H1 (cell line): ENCODE results near the gene ADA. TPM values are rescaled to one million over a fixed set of nuclear protein-coding genes. Genes with fewer than 3 reads are reported as not detected.

Source experiments
- CTCF ChIA-PET: fragments of 300-600 bp; sonication (Branson Sonifier 250); formaldehyde crosslinking; loops from one replicate; lab custom pipeline; 2021; ENCODE audit not compliant: partially characterized antibody; lab: Charles Lee
- POLR2A ChIA-PET: fragments of 300-600 bp; sonication (Branson Sonifier 250); formaldehyde crosslinking; loops from one replicate; lab custom pipeline; 2021; ENCODE audit warnings: inconsistent platforms; ENCODE audit not compliant: partially characterized antibody; lab: Charles Lee
- DNase-seq, 2 experiments: peaks; one replicate each; pipeline versions ENCODE4 v3.0.0 to v3.0.0-alpha.2; 2010 to 2022; ENCODE audit warnings: low spot score in 2 of 2, low read depth in 1 of 2, mixed read lengths in 1 of 2
- FAIRE-seq: peaks from 2 replicates; lab custom pipeline; 2011; peaks lifted over from hg19 to GRCh38; lab: Jason Lieb, UNC
- H2AFZ ChIP-seq: 2 replicates; pipeline ENCODE4 v1.8.1; 2012; ENCODE audit warnings: low read length, inconsistent platforms
- H2AK5ac ChIP-seq: 2 replicates; pipeline ENCODE4 v1.6.1; 2013; ENCODE audit warnings: low read depth, low read length
- H2BK120ac ChIP-seq: replicated peaks from 2 replicates; pipeline ENCODE3; 2013; ENCODE audit warnings: low read depth, low read length, inconsistent platforms
- H2BK12ac ChIP-seq: 2 replicates; pipeline ENCODE4 v1.6.1; 2013; ENCODE audit warnings: low read depth, low read length
- H2BK15ac ChIP-seq: 2 replicates; pipeline ENCODE4 v1.6.1; 2013; ENCODE audit warnings: low read length
- H2BK20ac ChIP-seq: 2 replicates; pipeline ENCODE4 v1.6.1; 2013; ENCODE audit warnings: low read length
- H2BK5ac ChIP-seq: 2 replicates; pipeline ENCODE4 v1.6.1; 2013; ENCODE audit warnings: low read depth, low read length
- H3K14ac ChIP-seq: 2 replicates; pipeline ENCODE4 v1.6.1; 2013; ENCODE audit warnings: inconsistent platforms; ENCODE audit not compliant: insufficient read length
- H3K18ac ChIP-seq: 2 replicates; pipeline ENCODE4 v1.6.1; 2013; ENCODE audit warnings: low read length; ENCODE audit errors: extremely low read depth
- H3K23ac ChIP-seq: 2 replicates; pipeline ENCODE4 v1.6.1; 2013; ENCODE audit warnings: inconsistent platforms; ENCODE audit not compliant: insufficient read length
- H3K23me2 ChIP-seq: 2 replicates; pipeline ENCODE4 v1.6.1; 2013; ENCODE audit warnings: low read depth, low read length
- H3K27ac ChIP-seq: 2 replicates; pipeline ENCODE4 v1.6.1; 2011; ENCODE audit warnings: low read depth, low read length, inconsistent platforms
- H3K27me3 ChIP-seq, 4 experiments: replicated peaks in 1 of 4; 1 replicate in 1 of 4; 2 replicates in 3 of 4; pipeline versions ENCODE4 v1.6.1 to v1.8.1; 2011 to 2013; ENCODE audit warnings: low read length in 3 of 4, mild to moderate bottlenecking in 3 of 4, inconsistent platforms in 2 of 4, mixed read lengths in 2 of 4, moderate library complexity in 1 of 4; ENCODE audit not compliant: control insufficient read depth in 3 of 4, insufficient read depth in 3 of 4; ENCODE audit errors: extremely low read depth in 1 of 4
- H3K36me3 ChIP-seq, 4 experiments: 2 replicates each; pipeline versions ENCODE4 v1.6.1 to v1.8.1; 2011 to 2013; ENCODE audit warnings: mild to moderate bottlenecking in 4 of 4, low read length in 3 of 4, moderate library complexity in 2 of 4, control low read depth in 1 of 4, inconsistent platforms in 1 of 4; ENCODE audit not compliant: insufficient read depth in 4 of 4, control insufficient read depth in 2 of 4
- H3K4ac ChIP-seq: replicated peaks from 2 replicates; pipeline ENCODE3; 2013; ENCODE audit warnings: low read length, low read depth, mixed read lengths, inconsistent platforms; ENCODE audit not compliant: insufficient read length
- H3K4me1 ChIP-seq, 4 experiments: replicated peaks in 1 of 4; 1 replicate in 1 of 4; 2 replicates in 3 of 4; pipeline versions ENCODE4 v1.6.1 to v1.8.1; 2011 to 2013; ENCODE audit warnings: low read length in 3 of 4, inconsistent platforms in 2 of 4, mixed read lengths in 1 of 4; ENCODE audit not compliant: insufficient read depth in 4 of 4, control insufficient read depth in 3 of 4
- H3K4me2 ChIP-seq, 2 experiments: 2 replicates each; pipeline versions ENCODE4 v1.6.1 to v1.8.1; 2011 to 2013; ENCODE audit warnings: low read depth in 2 of 2, low read length in 2 of 2, control low read depth in 1 of 2, inconsistent platforms in 1 of 2, mild to moderate bottlenecking in 1 of 2; ENCODE audit not compliant: insufficient read depth in 1 of 2
- H3K4me3 ChIP-seq, 4 experiments: fragments of 200-600, 300-600 bp in 1 of 4; sonication (generic), shearing (Covaris generic), sonication (Bioruptor Twin) in 1 of 4; 2 replicates each; pipeline versions ENCODE4 v1.5.1 to v1.8.1; 2011 to 2016; ENCODE audit warnings: low read length in 4 of 4, low read depth in 3 of 4, control low read depth in 2 of 4, inconsistent platforms in 2 of 4, mild to moderate bottlenecking in 2 of 4, mixed read lengths in 1 of 4, moderate library complexity in 1 of 4; ENCODE audit not compliant: insufficient read depth in 2 of 4; ENCODE audit errors: extremely low read depth in 1 of 4
- H3K56ac ChIP-seq: replicated peaks from 2 replicates; pipeline ENCODE3; 2013; ENCODE audit warnings: low read depth, mild to moderate bottlenecking, mixed read lengths, low read length, inconsistent platforms; ENCODE audit not compliant: insufficient read length
- H3K79me1 ChIP-seq: 2 replicates; pipeline ENCODE4 v1.6.1; 2013; ENCODE audit warnings: low read depth, low read length, control low read depth
- H3K79me2 ChIP-seq, 2 experiments: 2 replicates each; pipeline versions ENCODE4 v1.6.1 to v1.8.1; 2012 to 2013; ENCODE audit warnings: low read length in 2 of 2, mild to moderate bottlenecking in 2 of 2, inconsistent platforms in 1 of 2; ENCODE audit not compliant: insufficient read depth in 2 of 2, control insufficient read depth in 1 of 2
- H3K9ac ChIP-seq, 4 experiments: replicated peaks in 1 of 4; 1 replicate in 1 of 4; 2 replicates in 3 of 4; pipeline versions ENCODE4 v1.6.1 to v1.8.1; 2011 to 2013; ENCODE audit warnings: low read depth in 3 of 4, low read length in 3 of 4, control low read depth in 2 of 4, mild to moderate bottlenecking in 2 of 4, moderate library complexity in 2 of 4, inconsistent platforms in 1 of 4; ENCODE audit errors: extremely low read depth in 1 of 4
- H3K9me3 ChIP-seq, 2 experiments: 2 replicates each; pipeline versions ENCODE4 v1.6.1 to v1.8.1; 2012 to 2013; ENCODE audit warnings: mild to moderate bottlenecking in 2 of 2, moderate library complexity in 2 of 2, control low read depth in 1 of 2, inconsistent platforms in 1 of 2, low read depth in 1 of 2, low read length in 1 of 2, mixed read lengths in 1 of 2; ENCODE audit not compliant: insufficient read depth in 2 of 2
- H4K20me1 ChIP-seq, 2 experiments: replicated peaks in 1 of 2; 2 replicates each; pipeline versions ENCODE3 to v1.8.1; 2011 to 2013; ENCODE audit warnings: inconsistent platforms in 2 of 2, low read length in 2 of 2, mild to moderate bottlenecking in 1 of 2; ENCODE audit not compliant: insufficient read depth in 2 of 2, control insufficient read depth in 1 of 2
- H4K5ac ChIP-seq: 2 replicates; pipeline ENCODE4 v1.6.1; 2013; ENCODE audit warnings: low read length, low read depth, mixed read lengths, inconsistent platforms; ENCODE audit not compliant: insufficient read length
- H4K8ac ChIP-seq: 2 replicates; pipeline ENCODE4 v1.8.0; 2013; ENCODE audit warnings: mild to moderate bottlenecking, moderate library complexity, low read length, inconsistent platforms; ENCODE audit not compliant: insufficient read depth; ENCODE audit errors: extremely low read depth
- H4K91ac ChIP-seq: replicated peaks from 2 replicates; pipeline ENCODE3; 2013; ENCODE audit warnings: low read length, mixed read lengths, inconsistent platforms; ENCODE audit not compliant: insufficient read length
- CEBPB ChIP-seq: IDR thresholded peaks from 2 replicates; pipeline ENCODE4 v1.6.1; 2012; ENCODE audit warnings: low read depth, low read length
- CHD2 ChIP-seq: IDR thresholded peaks from 2 replicates; pipeline ENCODE4 v1.6.1; 2012; ENCODE audit warnings: low read length, improper control_type of control experiment
- HDAC6 ChIP-seq: IDR thresholded peaks from one replicate; pipeline ENCODE4 v1.7.1; 2012; ENCODE audit warnings: low read depth, mild to moderate bottlenecking, inconsistent platforms, low read length, moderate library complexity
- JUND ChIP-seq: IDR thresholded peaks from 2 replicates; pipeline ENCODE4 v1.6.1; 2011; ENCODE audit warnings: mild to moderate bottlenecking, improper control_type of control experiment, low read length
- PHF8 ChIP-seq: fragments of 200-600 bp; sonication (generic); conservative IDR thresholded peaks from 2 replicates; pipeline ENCODE4 v1.7.1; 2012; ENCODE audit warnings: low read depth, mild to moderate bottlenecking, inconsistent platforms, low read length, moderate library complexity
- POLR2AphosphoS5 ChIP-seq: IDR thresholded peaks from 2 replicates; pipeline ENCODE4 v1.6.1; 2011; ENCODE audit warnings: low read depth, low read length
- TAF1 ChIP-seq: IDR thresholded peaks from 2 replicates; pipeline ENCODE4 v1.6.1; 2011; ENCODE audit warnings: mild to moderate bottlenecking, low read depth, low read length
- YY1 ChIP-seq: IDR thresholded peaks from 2 replicates; pipeline ENCODE4 v1.6.1; 2011; ENCODE audit warnings: low read depth, mild to moderate bottlenecking, low read length
- WGBS, 2 experiments: shearing (Covaris generic) in 1 of 2; methylation state at CpG; one replicate each; pipeline versions ENCODE4 v1.1.6 to v1.1.7; 2013 to 2015; ENCODE audit warnings: low lambda C conversion rate in 2 of 2, mixed read lengths in 2 of 2, inconsistent platforms in 1 of 2, low coverage in 1 of 2, missing lambda C conversion rate in 1 of 2; ENCODE audit not compliant: insufficient replicate concordance in 2 of 2, insufficient coverage in 1 of 2, insufficient read length in 1 of 2; ENCODE audit errors: extremely low coverage in 1 of 2, missing lambda C conversion rate in 1 of 2; 5-methylcytosine and 5-hydroxymethylcytosine counted together
- polyA plus RNA-seq, 7 experiments: library from polyadenylated mRNA; depleted of rRNA in 3 of 7; stranded (reverse) in 5 of 7; unstranded in 2 of 7; fragments of >200 nt in 5 of 7; fragments of 200-250 nt in 2 of 7; gene quantifications; 1 replicate in 5 of 7; 2 replicates in 1 of 7; 4 replicates in 1 of 7; pipeline versions ENCODE4 v1.2.1 to v1.2.3, GENCODE V29; 2011 to 2013; ENCODE audit warnings: missing spikeins in 2 of 7, mixed read lengths in 2 of 7
- total RNA-seq: library from RNA; stranded (reverse); fragmentation: NEBNext Ultra II Directional; extraction: Animal tissue kit (Norgen Biotek cat#: 25700); gene quantifications from 2 replicates; pipeline ENCODE4 v1.2.1, GENCODE V29; 2021
- TF ChIP-seq, protein P1 (sequence below): IDR thresholded peaks from 2 replicates; pipeline ENCODE4 v1.6.1; 2012; ENCODE audit warnings: inconsistent platforms
- TF ChIP-seq, protein P2 (sequence below): IDR thresholded peaks from 2 replicates; pipeline ENCODE4 v1.6.1; 2012; ENCODE audit warnings: inconsistent platforms

ADA gene
- total and polyA plus RNA-seq, 2 of the 8 experiments (the other 6 are each of a cell fraction or from before 2014, with no cell fraction given): 19.9 to 32.8 TPM

DNA sequence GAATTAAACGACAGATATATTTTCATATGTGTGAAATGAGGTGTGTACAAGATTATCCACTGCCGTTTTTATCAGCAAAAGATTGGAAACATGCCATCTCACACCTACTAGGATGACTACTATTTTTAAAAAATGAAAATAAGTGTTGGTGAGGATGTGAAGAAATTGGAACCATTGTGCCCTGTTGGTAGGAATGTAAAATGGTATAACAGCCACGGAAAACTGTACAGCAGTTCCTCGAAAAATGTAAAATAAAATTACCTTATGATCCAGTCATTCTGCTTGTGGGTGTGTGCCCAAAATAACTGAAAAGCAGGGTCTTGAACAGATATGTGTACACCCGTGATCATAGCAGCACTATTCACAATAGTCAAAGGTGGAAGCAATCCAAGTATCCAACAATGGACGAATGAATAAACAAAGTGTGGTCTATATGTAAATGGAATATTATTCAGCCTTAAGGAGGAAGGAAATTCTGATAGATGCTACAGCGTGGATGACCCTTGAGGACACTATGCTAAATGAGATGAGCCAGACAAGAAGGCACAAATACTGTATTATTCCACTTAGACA, 36.6 kb upstream of the ADA start:
- no peak overlapping the region for H3K4me2 ChIP-seq
- H3K23me2 ChIP-seq: no peaks in the 10 kb centered on the region
- H2BK20ac ChIP-seq: no peak overlapping the region
- no peak overlapping the region for H3K56ac ChIP-seq
- no peak overlapping the region for H2AK5ac ChIP-seq
- no peak overlapping the region for H4K8ac ChIP-seq
- H2BK120ac ChIP-seq: no peak overlapping the region
- no peaks in the 10 kb centered on the region for H3K79me1 ChIP-seq
- FAIRE-seq: no peak
- no peak overlapping the region for H3K9ac ChIP-seq
- no peak overlapping the region for H3K23ac ChIP-seq
- peaks cover 0 to 2% (median 0%) of the 10 kb centered on the region in 4 experiments; a peak in 2 of 7 replicates for H3K27me3 ChIP-seq
- CTCF ChIA-PET: interaction anchor here (1.6 to 7.4 kb wide), 3 partner anchors 28 to 42 kb away, joined by 3 to 83 read pairs (median 67); partner anchors contain the start of gene CCN5
- H3K79me2 ChIP-seq: no peaks in the 10 kb centered on the region
- no peak overlapping the region for H3K18ac ChIP-seq
- H2BK12ac ChIP-seq: no peak overlapping the region
- 80% methylated on average over 7 of the region's 7 CpGs; no CpG with 5 or more reads in 1 of the 2 experiments for WGBS, 2 experiments
- TF ChIP-seq CHD2 (no peak), CEBPB (no peak), PHF8 (no peak), TAF1 (no peak), HDAC6 (no peak), POLR2AphosphoS5 (no peak), JUND (no peak), YY1 (no peak)
- TF ChIP-seq, protein P1, sequence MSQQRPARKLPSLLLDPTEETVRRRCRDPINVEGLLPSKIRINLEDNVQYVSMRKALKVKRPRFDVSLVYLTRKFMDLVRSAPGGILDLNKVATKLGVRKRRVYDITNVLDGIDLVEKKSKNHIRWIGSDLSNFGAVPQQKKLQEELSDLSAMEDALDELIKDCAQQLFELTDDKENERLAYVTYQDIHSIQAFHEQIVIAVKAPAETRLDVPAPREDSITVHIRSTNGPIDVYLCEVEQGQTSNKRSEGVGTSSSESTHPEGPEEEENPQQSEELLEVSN: no peak
- TF ChIP-seq, protein P2, sequence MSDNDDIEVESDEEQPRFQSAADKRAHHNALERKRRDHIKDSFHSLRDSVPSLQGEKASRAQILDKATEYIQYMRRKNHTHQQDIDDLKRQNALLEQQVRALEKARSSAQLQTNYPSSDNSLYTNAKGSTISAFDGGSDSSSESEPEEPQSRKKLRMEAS: no peak
- TF ChIP-seq, all 59 proteins: peak for 0
- H2BK15ac ChIP-seq: no peak overlapping the region
- H3K4me3 ChIP-seq: no peak overlapping the region
- H3K27ac ChIP-seq: no peak overlapping the region
- H4K91ac ChIP-seq: no peak overlapping the region
- no peaks in the 10 kb centered on the region for H4K20me1 ChIP-seq
- H3K4me1 ChIP-seq: peaks cover 0 to 3% (median under 1%) of the 10 kb centered on the region in 4 experiments; a peak in 2 of 7 replicates
- no peak overlapping the region for H2AFZ ChIP-seq
- no peak overlapping the region for H4K5ac ChIP-seq
- DNase-seq: no peak
- no peak overlapping the region for H3K14ac ChIP-seq
- no peaks in the 10 kb centered on the region for H3K36me3 ChIP-seq
- H2BK5ac ChIP-seq: no peak overlapping the region
- POLR2A ChIA-PET: no interaction called here
- peaks cover 0 to 4% of the 10 kb centered on the region in 2 experiments; a peak in 1 of 4 replicates for H3K9me3 ChIP-seq
- H3K4ac ChIP-seq: no peak overlapping the region
